H1 (cell line): Measurements from ENCODE around the gene NKG7. TPM values are rescaled to one million over a fixed set of nuclear protein-coding genes. Genes with fewer than 3 reads are reported as not detected.

ENCODE experiments used
- CTCF ChIA-PET: fragments of 300-600 bp; sonication (Branson Sonifier 250); formaldehyde crosslinking; loops from one replicate; lab custom pipeline; 2021; ENCODE audit not compliant: partially characterized antibody; lab: Charles Lee
- POLR2A ChIA-PET: fragments of 300-600 bp; sonication (Branson Sonifier 250); formaldehyde crosslinking; loops from one replicate; lab custom pipeline; 2021; ENCODE audit warnings: inconsistent platforms; ENCODE audit not compliant: partially characterized antibody; lab: Charles Lee
- DNase-seq, 2 experiments: peaks; one replicate each; pipeline versions ENCODE4 v3.0.0 to v3.0.0-alpha.2; 2010 to 2022; ENCODE audit warnings: low spot score in 2 of 2, low read depth in 1 of 2, mixed read lengths in 1 of 2
- FAIRE-seq: peaks from 2 replicates; lab custom pipeline; 2011; peaks lifted over from hg19 to GRCh38; lab: Jason Lieb, UNC
- H2AFZ ChIP-seq: 2 replicates; pipeline ENCODE4 v1.8.1; 2012; ENCODE audit warnings: low read length, inconsistent platforms
- H2AK5ac ChIP-seq: 2 replicates; pipeline ENCODE4 v1.6.1; 2013; ENCODE audit warnings: low read depth, low read length
- H2BK120ac ChIP-seq: replicated peaks from 2 replicates; pipeline ENCODE3; 2013; ENCODE audit warnings: low read depth, low read length, inconsistent platforms
- H2BK12ac ChIP-seq: 2 replicates; pipeline ENCODE4 v1.6.1; 2013; ENCODE audit warnings: low read depth, low read length
- H2BK15ac ChIP-seq: 2 replicates; pipeline ENCODE4 v1.6.1; 2013; ENCODE audit warnings: low read length
- H2BK20ac ChIP-seq: 2 replicates; pipeline ENCODE4 v1.6.1; 2013; ENCODE audit warnings: low read length
- H2BK5ac ChIP-seq: 2 replicates; pipeline ENCODE4 v1.6.1; 2013; ENCODE audit warnings: low read depth, low read length
- H3K14ac ChIP-seq: 2 replicates; pipeline ENCODE4 v1.6.1; 2013; ENCODE audit warnings: inconsistent platforms; ENCODE audit not compliant: insufficient read length
- H3K18ac ChIP-seq: 2 replicates; pipeline ENCODE4 v1.6.1; 2013; ENCODE audit warnings: low read length; ENCODE audit errors: extremely low read depth
- H3K23ac ChIP-seq: 2 replicates; pipeline ENCODE4 v1.6.1; 2013; ENCODE audit warnings: inconsistent platforms; ENCODE audit not compliant: insufficient read length
- H3K23me2 ChIP-seq: 2 replicates; pipeline ENCODE4 v1.6.1; 2013; ENCODE audit warnings: low read depth, low read length
- H3K27ac ChIP-seq: 2 replicates; pipeline ENCODE4 v1.6.1; 2011; ENCODE audit warnings: low read depth, low read length, inconsistent platforms
- H3K27me3 ChIP-seq, 4 experiments: replicated peaks in 1 of 4; 1 replicate in 1 of 4; 2 replicates in 3 of 4; pipeline versions ENCODE4 v1.6.1 to v1.8.1; 2011 to 2013; ENCODE audit warnings: low read length in 3 of 4, mild to moderate bottlenecking in 3 of 4, inconsistent platforms in 2 of 4, mixed read lengths in 2 of 4, moderate library complexity in 1 of 4; ENCODE audit not compliant: control insufficient read depth in 3 of 4, insufficient read depth in 3 of 4; ENCODE audit errors: extremely low read depth in 1 of 4
- H3K36me3 ChIP-seq, 4 experiments: 2 replicates each; pipeline versions ENCODE4 v1.6.1 to v1.8.1; 2011 to 2013; ENCODE audit warnings: mild to moderate bottlenecking in 4 of 4, low read length in 3 of 4, moderate library complexity in 2 of 4, control low read depth in 1 of 4, inconsistent platforms in 1 of 4; ENCODE audit not compliant: insufficient read depth in 4 of 4, control insufficient read depth in 2 of 4
- H3K4ac ChIP-seq: replicated peaks from 2 replicates; pipeline ENCODE3; 2013; ENCODE audit warnings: low read length, low read depth, mixed read lengths, inconsistent platforms; ENCODE audit not compliant: insufficient read length
- H3K4me1 ChIP-seq, 4 experiments: replicated peaks in 1 of 4; 1 replicate in 1 of 4; 2 replicates in 3 of 4; pipeline versions ENCODE4 v1.6.1 to v1.8.1; 2011 to 2013; ENCODE audit warnings: low read length in 3 of 4, inconsistent platforms in 2 of 4, mixed read lengths in 1 of 4; ENCODE audit not compliant: insufficient read depth in 4 of 4, control insufficient read depth in 3 of 4
- H3K4me2 ChIP-seq, 2 experiments: 2 replicates each; pipeline versions ENCODE4 v1.6.1 to v1.8.1; 2011 to 2013; ENCODE audit warnings: low read depth in 2 of 2, low read length in 2 of 2, control low read depth in 1 of 2, inconsistent platforms in 1 of 2, mild to moderate bottlenecking in 1 of 2; ENCODE audit not compliant: insufficient read depth in 1 of 2
- H3K4me3 ChIP-seq, 4 experiments: fragments of 200-600, 300-600 bp in 1 of 4; sonication (generic), shearing (Covaris generic), sonication (Bioruptor Twin) in 1 of 4; 2 replicates each; pipeline versions ENCODE4 v1.5.1 to v1.8.1; 2011 to 2016; ENCODE audit warnings: low read length in 4 of 4, low read depth in 3 of 4, control low read depth in 2 of 4, inconsistent platforms in 2 of 4, mild to moderate bottlenecking in 2 of 4, mixed read lengths in 1 of 4, moderate library complexity in 1 of 4; ENCODE audit not compliant: insufficient read depth in 2 of 4; ENCODE audit errors: extremely low read depth in 1 of 4
- H3K56ac ChIP-seq: replicated peaks from 2 replicates; pipeline ENCODE3; 2013; ENCODE audit warnings: low read depth, mild to moderate bottlenecking, mixed read lengths, low read length, inconsistent platforms; ENCODE audit not compliant: insufficient read length
- H3K79me1 ChIP-seq: 2 replicates; pipeline ENCODE4 v1.6.1; 2013; ENCODE audit warnings: low read depth, low read length, control low read depth
- H3K79me2 ChIP-seq, 2 experiments: 2 replicates each; pipeline versions ENCODE4 v1.6.1 to v1.8.1; 2012 to 2013; ENCODE audit warnings: low read length in 2 of 2, mild to moderate bottlenecking in 2 of 2, inconsistent platforms in 1 of 2; ENCODE audit not compliant: insufficient read depth in 2 of 2, control insufficient read depth in 1 of 2
- H3K9ac ChIP-seq, 4 experiments: replicated peaks in 1 of 4; 1 replicate in 1 of 4; 2 replicates in 3 of 4; pipeline versions ENCODE4 v1.6.1 to v1.8.1; 2011 to 2013; ENCODE audit warnings: low read depth in 3 of 4, low read length in 3 of 4, control low read depth in 2 of 4, mild to moderate bottlenecking in 2 of 4, moderate library complexity in 2 of 4, inconsistent platforms in 1 of 4; ENCODE audit errors: extremely low read depth in 1 of 4
- H3K9me3 ChIP-seq, 2 experiments: 2 replicates each; pipeline versions ENCODE4 v1.6.1 to v1.8.1; 2012 to 2013; ENCODE audit warnings: mild to moderate bottlenecking in 2 of 2, moderate library complexity in 2 of 2, control low read depth in 1 of 2, inconsistent platforms in 1 of 2, low read depth in 1 of 2, low read length in 1 of 2, mixed read lengths in 1 of 2; ENCODE audit not compliant: insufficient read depth in 2 of 2
- H4K20me1 ChIP-seq, 2 experiments: replicated peaks in 1 of 2; 2 replicates each; pipeline versions ENCODE3 to v1.8.1; 2011 to 2013; ENCODE audit warnings: inconsistent platforms in 2 of 2, low read length in 2 of 2, mild to moderate bottlenecking in 1 of 2; ENCODE audit not compliant: insufficient read depth in 2 of 2, control insufficient read depth in 1 of 2
- H4K5ac ChIP-seq: 2 replicates; pipeline ENCODE4 v1.6.1; 2013; ENCODE audit warnings: low read length, low read depth, mixed read lengths, inconsistent platforms; ENCODE audit not compliant: insufficient read length
- H4K8ac ChIP-seq: 2 replicates; pipeline ENCODE4 v1.8.0; 2013; ENCODE audit warnings: mild to moderate bottlenecking, moderate library complexity, low read length, inconsistent platforms; ENCODE audit not compliant: insufficient read depth; ENCODE audit errors: extremely low read depth
- H4K91ac ChIP-seq: replicated peaks from 2 replicates; pipeline ENCODE3; 2013; ENCODE audit warnings: low read length, mixed read lengths, inconsistent platforms; ENCODE audit not compliant: insufficient read length
- ATF3 ChIP-seq: IDR thresholded peaks from 2 replicates; pipeline ENCODE4 v1.6.1; 2011; ENCODE audit warnings: low read depth, mild to moderate bottlenecking, low read length; ENCODE audit not compliant: insufficient read depth
- CBX8 ChIP-seq: fragments of 300-800, 300-1000 bp; sonication (generic); IDR thresholded peaks from 2 replicates; pipeline ENCODE4 v1.7.1; 2016; ENCODE audit warnings: low read depth, low read length, borderline replicate concordance
- CHD1 ChIP-seq: IDR thresholded peaks from 2 replicates; pipeline ENCODE4 v1.6.1; 2012; ENCODE audit warnings: low read depth, low read length, improper control_type of control experiment
- EP300 ChIP-seq, 2 experiments: IDR thresholded peaks; 1 replicate in 1 of 2; 2 replicates in 1 of 2; pipeline ENCODE4 v1.6.1; 2011 to 2012; ENCODE audit warnings: low read depth in 2 of 2, low read length in 2 of 2, mild to moderate bottlenecking in 2 of 2, borderline replicate concordance in 1 of 2, inconsistent platforms in 1 of 2, moderate library complexity in 1 of 2
- GTF2F1 ChIP-seq: IDR thresholded peaks from 2 replicates; pipeline ENCODE4 v1.6.1; 2012; ENCODE audit warnings: low read depth, low read length, improper control_type of control experiment, borderline replicate concordance
- KDM1A ChIP-seq: fragments of 200-600, 300-600 bp; sonication (generic); IDR thresholded peaks from 2 replicates; pipeline ENCODE4 v1.7.1; 2016; ENCODE audit warnings: mild to moderate bottlenecking, low read length, borderline replicate concordance
- PHF8 ChIP-seq: fragments of 200-600 bp; sonication (generic); conservative IDR thresholded peaks from 2 replicates; pipeline ENCODE4 v1.7.1; 2012; ENCODE audit warnings: low read depth, mild to moderate bottlenecking, inconsistent platforms, low read length, moderate library complexity
- RXRA ChIP-seq: IDR thresholded peaks from 2 replicates; pipeline ENCODE4 v1.6.1; 2011; ENCODE audit warnings: low read depth, mild to moderate bottlenecking, low read length, moderate library complexity; ENCODE audit not compliant: insufficient read depth
- SP2 ChIP-seq: IDR thresholded peaks from 2 replicates; pipeline ENCODE4 v1.6.1; 2012; ENCODE audit warnings: mild to moderate bottlenecking, low read length, inconsistent platforms
- SP4 ChIP-seq: IDR thresholded peaks from 2 replicates; pipeline ENCODE4 v1.6.1; 2012; ENCODE audit warnings: low read length, inconsistent platforms
- SRF ChIP-seq: IDR thresholded peaks from 2 replicates; pipeline ENCODE4 v1.6.1; 2011; ENCODE audit warnings: mild to moderate bottlenecking, low read depth, low read length, moderate library complexity
- SUZ12 ChIP-seq: fragments of 200-600 bp; sonication (generic); IDR thresholded peaks from 2 replicates; pipeline ENCODE4 v1.6.1; 2012; ENCODE audit warnings: mild to moderate bottlenecking, inconsistent platforms, low read length, moderate library complexity, mixed read lengths
- ZNF274 ChIP-seq: IDR thresholded peaks from 2 replicates; pipeline ENCODE4 v1.7.0; 2012; ENCODE audit warnings: low read length, borderline replicate concordance; ENCODE audit errors: extremely low read depth
- WGBS, 2 experiments: shearing (Covaris generic) in 1 of 2; methylation state at CpG; one replicate each; pipeline versions ENCODE4 v1.1.6 to v1.1.7; 2013 to 2015; ENCODE audit warnings: low lambda C conversion rate in 2 of 2, mixed read lengths in 2 of 2, inconsistent platforms in 1 of 2, low coverage in 1 of 2, missing lambda C conversion rate in 1 of 2; ENCODE audit not compliant: insufficient replicate concordance in 2 of 2, insufficient coverage in 1 of 2, insufficient read length in 1 of 2; ENCODE audit errors: extremely low coverage in 1 of 2, missing lambda C conversion rate in 1 of 2; 5-methylcytosine and 5-hydroxymethylcytosine counted together
- polyA plus RNA-seq, 7 experiments: library from polyadenylated mRNA; depleted of rRNA in 3 of 7; stranded (reverse) in 5 of 7; unstranded in 2 of 7; fragments of >200 nt in 5 of 7; fragments of 200-250 nt in 2 of 7; gene quantifications; 1 replicate in 5 of 7; 2 replicates in 1 of 7; 4 replicates in 1 of 7; pipeline versions ENCODE4 v1.2.1 to v1.2.3, GENCODE V29; 2011 to 2013; ENCODE audit warnings: missing spikeins in 2 of 7, mixed read lengths in 2 of 7
- total RNA-seq: library from RNA; stranded (reverse); fragmentation: NEBNext Ultra II Directional; extraction: Animal tissue kit (Norgen Biotek cat#: 25700); gene quantifications from 2 replicates; pipeline ENCODE4 v1.2.1, GENCODE V29; 2021

Gene NKG7
- total and polyA plus RNA-seq, 2 of the 8 experiments (the other 6 are each of a cell fraction or from before 2014, with no cell fraction given), result not detected

DNA sequence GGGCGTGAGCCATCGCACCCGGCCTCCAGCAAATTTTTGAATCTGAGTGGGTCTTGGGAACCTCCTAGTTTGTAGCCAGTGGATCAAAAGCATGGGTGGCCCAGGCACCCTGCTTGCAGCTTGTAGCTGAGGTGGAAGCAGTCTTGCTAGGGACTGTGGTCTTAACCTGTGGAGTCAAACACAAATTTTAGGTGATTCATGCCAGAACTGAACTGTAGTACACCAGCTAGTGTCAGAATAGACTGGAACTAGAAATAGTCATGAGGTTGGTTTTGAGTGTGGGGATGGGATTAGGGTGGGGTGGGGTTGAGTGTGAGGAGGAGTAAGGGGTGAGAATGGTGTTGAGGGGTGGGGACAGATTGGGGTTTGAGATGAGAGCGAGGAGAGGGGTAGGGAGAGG, 9.6 kb upstream of the NKG7 start:
- Histone ChIP-seq H3K36me3 (no peaks in the 10 kb centered on the region), H2BK5ac (no peak overlapping the region), H3K79me1 (no peaks in the 10 kb centered on the region), H2AFZ (no peak overlapping the region), H3K9me3 (peaks cover 7 to 16% of the 10 kb centered on the region in 2 experiments), H2BK20ac (no peak overlapping the region), H3K14ac (no peak overlapping the region), H4K20me1 (no peaks in the 10 kb centered on the region), H2BK120ac (no peak overlapping the region), H4K5ac (no peak overlapping the region), H3K4ac (no peak overlapping the region), H2BK15ac (no peak overlapping the region), H3K27ac (no peak overlapping the region), H3K23ac (no peak overlapping the region), H2BK12ac (no peak overlapping the region), H3K4me1 (no peaks in the 10 kb centered on the region), H3K18ac (no peak overlapping the region), H3K27me3 (no peaks in the 10 kb centered on the region), H3K23me2 (no peaks in the 10 kb centered on the region), H4K8ac (no peak overlapping the region), H3K79me2 (no peaks in the 10 kb centered on the region), H3K9ac (no peak overlapping the region), H4K91ac (no peak overlapping the region), H3K4me3 (no peak overlapping the region), H3K4me2 (no peak overlapping the region), H2AK5ac (no peak overlapping the region), H3K56ac (no peak overlapping the region)
- CTCF ChIA-PET, result interaction anchor here (0.9 to 1.0 kb wide), 3 partner anchors 15 to 69 kb away, joined by 3 read pairs; no protein-coding TSS in a partner anchor
- no peak for FAIRE-seq
- no peak for TF ChIP-seq SUZ12
- TF ChIP-seq ATF3, result no peak
- no peak for TF ChIP-seq SRF
- no peak for TF ChIP-seq RXRA
- TF ChIP-seq PHF8, result no peak
- no peak for TF ChIP-seq GTF2F1
- no peak for TF ChIP-seq SP4
- no peak for TF ChIP-seq ZNF274
- no peak for TF ChIP-seq SP2
- TF ChIP-seq CBX8, result no peak
- no peak for TF ChIP-seq EP300 (IDR thresholded peaks at IDR 0.05; ENCODE audit: borderline replicate concordance in 1 of 2, low read depth in 2 of 2, low read length in 2 of 2)
- TF ChIP-seq KDM1A, result no peak
- TF ChIP-seq CHD1, result no peak
- 83 to 92% methylated on average over 1 to 2 of the region's 4 CpGs for WGBS, 2 experiments
- POLR2A ChIA-PET, result interaction anchor here (1.0 to 2.3 kb wide), 2 partner anchors 10 to 12 kb away, joined by 3 to 5 read pairs; partner anchors contain the start of gene NKG7
- DNase-seq, result no peak
